Measurements from ENCODE around the gene PPA1.
"Not testable (repeated sequence)": the region's sequence is repeated elsewhere in the genome, so short reads cannot be mapped to it uniquely, and the experiment has no call there.

Gene PPA1

DNA sequence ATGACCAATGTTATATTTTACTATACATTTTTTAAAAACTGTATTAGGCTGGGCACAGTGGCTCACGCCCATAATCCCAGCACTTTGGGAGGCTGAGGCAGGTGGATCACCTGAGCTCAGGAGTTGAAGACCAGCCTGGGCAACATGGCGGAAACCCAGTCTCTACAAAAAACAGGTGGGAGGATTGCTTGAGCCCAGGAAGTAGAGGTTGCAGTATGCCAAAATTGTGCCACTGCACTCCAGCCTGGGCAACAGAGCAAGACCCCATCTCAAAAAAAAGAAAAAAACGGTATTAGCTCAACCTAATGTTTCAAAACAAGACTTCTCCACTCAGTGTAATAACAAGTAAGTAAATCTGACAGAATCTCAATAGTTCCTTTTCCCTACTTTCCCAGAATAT, 73.9 kb downstream of the PPA1 start:
- H3K4me3 Mint-ChIP-seq, H3K27ac Mint-ChIP-seq, H3K27me3 Mint-ChIP-seq, H3K9me3 Mint-ChIP-seq, DNase-seq: not testable (repeated sequence)
- Mint-ChIP-seq H3K36me3 (ENCODE audit: low read depth) (peaks cover 92% of the 10 kb centered on the region), H3K4me1 (ENCODE audit: low read depth) (peaks cover 61% of the 10 kb centered on the region)

- H3K27ac Mint-ChIP-seq = peak overlapping the region; percentile 29
- peaks cover 93% of the 10 kb centered on the region for H3K36me3 Mint-ChIP-seq (ENCODE audit: low read depth)
These were observed 75.1 kb downstream of the PPA1 start for GRCh38 chr10:70158113-70158512.

DNA sequence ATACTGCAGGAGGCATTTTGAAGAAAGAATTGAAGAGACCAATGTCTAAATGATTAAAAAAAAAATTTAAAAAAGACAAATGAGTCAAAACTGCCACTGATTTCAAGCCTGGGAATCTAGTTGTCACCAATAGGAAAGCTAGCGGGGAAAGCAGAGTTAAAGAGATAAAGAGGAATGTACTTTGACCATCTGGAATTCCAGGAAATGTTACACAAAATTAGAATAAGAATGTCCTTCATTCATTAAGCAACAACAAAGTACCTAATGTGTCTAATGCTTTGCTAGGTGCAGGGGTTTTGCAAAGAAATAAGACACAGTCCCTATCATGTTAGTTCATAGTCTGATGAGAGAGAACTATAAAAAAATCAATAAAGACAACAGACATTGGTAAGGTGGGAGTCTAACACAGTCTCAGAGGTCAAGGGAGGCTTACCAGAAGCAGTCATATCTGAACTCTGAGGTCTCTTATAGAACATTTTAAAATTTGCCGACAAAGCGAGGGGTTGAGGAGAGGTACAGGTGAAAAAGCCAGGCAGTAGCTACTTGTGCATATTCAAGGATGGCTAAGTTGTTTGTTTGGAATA, 77.9 kb downstream of the PPA1 start:
- Mint-ChIP-seq H3K4me3 (no peak overlapping the region), H3K9me3 (no peaks in the 10 kb centered on the region), H3K27ac (peak overlapping the region; percentile 71), H3K4me1 (ENCODE audit: low read depth) (peaks cover 31% of the 10 kb centered on the region), H3K36me3 (ENCODE audit: low read depth) (peaks cover 96% of the 10 kb centered on the region), H3K27me3 (no peaks in the 10 kb centered on the region)
- no peak for DNase-seq

More at GRCh38 chr10:70158113-70158512, 75.1 kb downstream of the PPA1 start:
- Mint-ChIP-seq H3K9me3 (no peaks in the 10 kb centered on the region), H3K27me3 (no peaks in the 10 kb centered on the region), H3K4me1 (ENCODE audit: low read depth) (peaks cover 50% of the 10 kb centered on the region), H3K4me3 (no peak overlapping the region)
- no peak for DNase-seq
